HG03378 (cell line): ENCODE data around the gene IGFL1.
"Not testable (repeated sequence)": the region's sequence is repeated elsewhere in the genome, so short reads cannot be mapped to it uniquely, and the experiment has no call there.

Experiments used
- ATAC-seq: cut with Tn5 transposase; IDR thresholded peaks from one replicate; pipeline ENCODE4 v1.9.1; 2021; ENCODE audit warnings: mild to moderate bottlenecking, moderate library complexity; ENCODE audit not compliant: unreplicated experiment

The IGFL1 gene

DNA sequence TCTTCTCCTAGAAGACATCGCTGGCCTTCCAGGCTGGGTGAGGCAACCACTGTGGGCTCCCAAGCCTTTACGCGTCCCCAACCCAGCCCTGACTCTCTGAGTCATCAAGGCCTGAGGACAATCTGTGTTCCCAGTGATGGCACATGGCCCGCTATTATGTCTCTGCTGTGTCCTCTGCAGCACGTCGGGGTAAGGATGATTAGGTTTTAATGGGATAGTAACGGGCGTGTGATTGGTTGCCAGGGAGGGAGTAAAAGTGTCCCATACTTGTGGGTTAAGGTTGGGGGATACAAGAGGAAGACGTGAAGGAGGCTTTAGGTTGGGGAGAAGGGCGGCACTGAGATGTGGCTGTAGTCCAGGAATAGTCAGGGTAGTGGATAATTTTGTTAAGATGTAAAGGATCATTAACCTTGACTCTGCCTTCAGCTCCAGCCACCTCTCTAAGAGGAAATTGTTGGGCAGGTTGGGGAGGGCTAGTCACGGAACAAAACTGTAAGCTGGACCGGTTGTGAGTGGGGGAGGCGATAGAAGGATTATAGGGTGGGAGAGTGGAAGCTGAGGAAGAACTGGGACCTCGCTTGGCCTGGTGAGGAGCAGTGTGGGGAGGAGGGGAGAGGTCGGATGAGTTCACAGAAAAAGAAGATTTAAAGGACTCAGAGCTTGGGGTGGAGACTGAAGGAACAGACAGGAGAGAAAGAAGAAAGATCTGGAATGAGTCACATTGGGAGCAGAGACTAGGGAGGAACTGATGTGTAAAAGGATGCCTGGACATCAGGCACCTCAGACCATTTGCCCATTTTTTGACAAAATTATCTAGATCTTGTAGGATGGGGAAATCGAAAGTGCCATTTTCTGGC lies 27.9 kb upstream of the IGFL1 start:
- no peak for ATAC-seq

DNA sequence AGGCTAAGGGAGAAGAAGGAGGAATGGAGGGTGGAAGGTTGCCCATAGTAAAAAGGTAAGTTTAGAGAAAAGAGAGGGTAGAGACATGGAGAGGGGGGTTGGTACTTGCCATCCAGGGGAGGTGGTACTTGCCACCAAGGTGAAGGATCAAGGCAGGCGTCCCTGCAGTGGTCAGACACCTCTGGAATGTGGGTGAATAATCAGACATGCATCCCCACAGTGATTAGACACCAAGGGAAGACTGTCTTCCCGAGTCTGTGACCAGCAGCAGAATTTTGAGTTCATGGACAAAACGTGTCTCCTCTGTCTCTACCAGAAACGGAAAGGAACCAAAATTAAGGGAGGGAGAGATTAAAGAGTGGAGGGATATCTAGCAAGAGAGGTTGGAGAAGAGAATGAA lies 27.1 kb upstream of the IGFL1 start:
- ATAC-seq = no peak

DNA sequence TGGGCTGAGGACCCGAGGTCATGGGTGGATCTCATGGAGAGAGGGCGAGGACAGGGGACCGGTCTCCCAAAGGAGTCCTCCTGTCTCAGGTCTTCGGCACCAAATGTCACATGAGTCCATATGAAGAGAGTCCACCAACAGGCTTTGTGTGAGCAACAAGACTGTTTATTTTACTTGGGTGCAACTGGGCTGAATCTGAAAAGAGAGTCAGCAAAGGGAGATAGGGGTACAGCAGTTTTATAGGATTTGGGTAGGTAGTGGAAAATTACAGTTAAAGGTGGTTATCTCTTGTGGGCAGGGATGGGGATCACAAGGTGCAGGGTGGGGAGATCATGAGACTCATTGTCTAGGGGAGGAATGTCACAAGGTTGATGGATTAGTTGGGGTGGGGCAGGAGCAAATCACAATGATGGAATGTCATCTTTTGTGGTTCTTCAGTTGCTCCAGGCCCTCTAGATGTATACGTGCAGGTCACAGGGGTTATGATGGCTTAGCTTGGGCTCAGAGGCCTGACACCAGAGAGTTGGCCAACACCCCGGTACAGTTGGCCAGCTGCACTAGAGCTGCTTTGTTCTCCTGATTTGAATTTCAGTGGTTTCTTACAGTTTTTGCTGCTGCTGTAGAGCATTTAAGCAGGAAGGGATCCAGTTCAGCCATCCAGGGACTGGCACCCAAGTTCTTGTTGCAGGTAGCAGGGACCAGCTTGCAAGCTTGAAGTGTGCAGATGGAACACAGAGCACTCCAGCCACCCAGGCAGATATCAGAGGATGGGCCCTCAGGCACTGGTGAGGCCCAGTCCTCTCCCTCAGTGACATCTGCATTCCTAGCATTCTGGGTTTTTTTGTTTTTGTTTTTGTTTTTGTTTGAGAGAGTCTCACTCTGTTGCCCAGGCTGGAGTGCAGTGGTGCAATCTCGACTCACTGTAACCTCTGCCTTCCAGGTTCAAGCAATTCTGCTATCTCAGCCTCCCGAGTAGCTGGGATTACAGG lies 26.4 kb upstream of the IGFL1 start:
- no peak for ATAC-seq

DNA sequence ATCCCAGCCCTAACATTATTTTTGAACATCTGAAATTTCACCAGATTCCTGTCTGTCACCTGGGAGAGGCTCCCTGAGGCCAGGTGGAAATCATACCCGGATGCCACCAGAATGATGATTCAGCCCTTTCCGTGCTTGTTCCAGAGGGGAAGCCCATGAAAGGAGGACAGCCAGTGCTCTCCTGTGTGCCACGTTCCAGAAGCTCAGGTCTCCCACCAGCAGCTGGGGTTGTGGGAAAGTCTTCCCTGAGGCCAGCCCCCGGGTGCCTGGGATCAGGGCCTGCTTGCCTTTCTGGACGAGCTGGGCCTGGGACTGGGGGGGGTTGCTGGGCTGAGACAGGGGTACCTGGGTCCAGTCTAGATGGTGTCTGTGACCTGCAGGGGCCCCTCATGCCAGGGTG lies 25.5 kb upstream of the IGFL1 start:
- ATAC-seq = no peak

DNA sequence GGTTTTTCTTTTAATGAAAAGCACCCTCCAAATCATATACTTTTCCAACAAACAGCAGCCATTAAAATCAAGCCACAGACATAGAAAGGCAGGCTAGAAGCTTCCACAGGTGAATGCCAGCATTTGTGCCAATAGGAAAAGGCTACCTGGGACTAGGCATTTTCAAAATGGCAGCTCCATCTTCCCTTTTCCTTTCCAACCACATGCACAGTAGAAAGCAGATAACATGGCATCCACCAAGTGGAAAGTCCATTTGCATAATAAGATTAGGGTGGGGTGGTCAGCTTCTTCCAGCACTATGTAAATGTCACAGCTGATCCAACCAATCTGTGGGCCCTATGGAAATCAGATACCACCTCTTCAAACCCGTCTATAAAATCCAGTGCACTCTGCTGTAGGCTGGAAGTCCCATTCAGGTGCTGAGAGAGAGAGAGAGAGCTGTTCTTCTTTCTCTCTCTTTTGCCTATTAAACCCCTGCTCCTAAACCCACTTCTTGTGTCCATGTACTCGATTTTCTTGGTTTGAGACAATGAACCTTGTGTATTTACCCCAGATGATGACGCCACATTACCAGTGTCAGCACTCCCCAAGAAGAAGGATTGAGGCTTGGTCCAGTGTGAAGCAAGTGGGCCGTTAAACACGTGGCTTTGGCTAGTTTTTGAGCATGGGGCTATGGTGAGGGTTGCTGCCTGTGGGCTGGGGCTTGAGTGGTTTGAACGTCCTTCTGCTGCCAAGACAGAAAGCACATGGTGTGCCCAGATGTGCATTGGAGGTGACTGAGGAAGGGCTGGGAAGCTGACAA lies 24.2 kb upstream of the IGFL1 start:
- ATAC-seq = no peak

DNA sequence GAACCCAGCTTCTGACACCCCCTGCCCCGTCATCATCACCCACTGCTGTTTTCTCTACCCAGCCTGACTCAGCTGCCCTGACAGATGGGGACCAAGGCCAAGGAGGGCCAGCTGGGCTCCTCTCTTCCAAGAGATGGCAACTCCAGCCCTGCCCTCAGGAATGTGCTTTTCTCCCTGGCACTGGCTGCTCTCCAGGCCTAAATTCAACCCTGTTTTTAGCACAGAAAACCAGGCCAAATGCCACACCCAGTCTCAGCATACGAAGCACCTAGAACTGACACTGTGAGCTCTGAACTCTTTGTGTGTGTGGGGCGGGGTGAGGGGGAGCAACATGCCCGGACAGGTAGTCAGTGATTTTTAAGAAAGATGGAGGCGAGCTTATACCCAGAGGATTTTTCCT lies 23.4 kb upstream of the IGFL1 start:
- no peak for ATAC-seq

DNA sequence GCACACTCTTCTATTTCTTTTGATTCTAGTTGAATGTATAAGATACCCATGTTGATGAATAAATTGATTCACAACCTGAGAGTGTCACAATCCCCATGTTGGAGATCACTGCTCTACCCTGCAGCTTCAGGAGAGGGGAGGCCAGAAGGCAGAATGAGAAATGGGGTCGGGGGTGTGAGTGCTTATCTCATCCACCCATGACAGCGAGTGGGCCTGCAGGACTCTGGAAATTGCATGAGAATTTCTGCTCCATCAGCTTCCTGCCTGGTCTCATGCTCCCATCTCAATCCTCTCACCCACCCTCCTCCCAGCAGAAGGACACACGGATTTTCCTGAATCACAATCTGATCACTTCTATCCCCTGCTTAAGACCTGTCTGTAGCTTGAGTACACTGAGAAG lies 22.9 kb upstream of the IGFL1 start:
- no peak for ATAC-seq

DNA sequence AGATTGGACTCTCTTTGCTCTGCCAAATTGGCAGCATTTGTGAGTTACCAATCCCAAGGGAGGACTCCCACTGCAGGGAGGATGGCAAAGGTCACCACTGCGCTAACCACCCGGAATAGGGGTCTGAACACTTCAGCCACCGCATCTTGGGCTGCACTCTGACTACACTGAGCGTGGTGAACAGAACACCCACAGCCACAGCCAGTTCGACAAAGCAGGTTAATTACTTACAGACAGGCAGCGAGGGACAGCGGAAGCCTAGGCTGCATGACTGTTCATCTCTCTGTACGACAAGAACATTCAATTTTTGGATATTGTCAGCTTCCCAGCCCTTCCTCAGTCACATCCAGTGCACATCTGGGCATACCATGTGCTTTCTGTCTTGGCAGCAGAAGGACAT lies 21.7 kb upstream of the IGFL1 start:
- ATAC-seq = not testable (repeated sequence)

DNA sequence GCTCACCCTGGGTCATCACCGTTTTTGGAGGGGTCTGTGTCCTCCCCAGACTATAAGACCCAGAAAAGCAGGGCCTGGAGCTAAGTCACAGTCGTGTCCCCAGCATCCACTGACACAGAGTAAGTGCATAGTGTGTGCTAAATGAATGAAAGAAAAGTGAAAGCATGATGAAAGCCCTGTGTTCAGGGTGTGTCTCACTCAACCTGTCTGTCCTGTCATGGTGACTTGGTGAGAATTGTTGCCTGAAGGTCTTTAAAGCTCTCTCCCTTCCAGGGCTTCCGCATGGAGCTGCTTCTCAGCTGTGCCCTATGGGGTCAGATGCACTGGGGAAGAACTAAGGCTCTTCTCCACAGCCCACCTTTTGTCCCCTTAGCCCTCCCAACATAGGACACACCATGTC lies 20.5 kb upstream of the IGFL1 start:
- no peak for ATAC-seq

DNA sequence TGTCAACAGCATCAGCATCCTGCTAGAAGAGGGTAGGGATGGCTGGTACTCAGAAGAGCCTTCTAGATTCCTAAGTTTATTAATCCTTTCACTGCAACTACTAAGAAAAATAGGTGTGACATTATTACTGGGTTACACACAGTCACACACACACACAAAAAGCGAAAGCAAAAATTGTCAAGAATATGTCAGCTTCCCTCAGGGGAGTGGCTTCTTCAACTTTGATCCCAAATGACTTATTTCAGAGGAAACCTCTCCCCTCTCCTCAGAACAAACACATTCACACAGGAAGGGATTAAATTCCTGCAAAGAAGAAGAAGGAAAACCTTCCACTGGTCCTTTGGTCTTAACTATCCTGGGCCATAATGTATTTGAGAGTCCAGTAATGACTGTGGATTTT lies 20.1 kb upstream of the IGFL1 start:
- ATAC-seq = no peak

DNA sequence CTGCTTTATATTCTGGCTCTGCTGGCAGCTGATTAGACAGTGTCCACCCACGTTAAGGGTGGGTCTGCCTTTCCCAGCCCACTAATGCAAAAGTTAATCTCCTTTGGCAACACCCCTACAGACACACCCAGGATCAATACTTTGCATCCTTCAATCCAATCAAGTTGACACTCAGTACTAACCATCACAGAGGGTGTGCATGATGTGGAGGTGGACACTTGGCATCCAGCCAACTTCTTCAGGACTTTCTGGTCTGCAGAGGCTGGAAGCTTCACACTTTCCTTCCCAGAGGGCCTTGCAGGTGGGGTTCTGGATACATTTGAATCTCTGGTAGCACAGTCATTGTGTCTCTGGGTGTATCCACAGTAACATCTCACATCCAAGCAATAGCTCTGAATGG lies 18.9 kb upstream of the IGFL1 start:
- no peak for ATAC-seq

DNA sequence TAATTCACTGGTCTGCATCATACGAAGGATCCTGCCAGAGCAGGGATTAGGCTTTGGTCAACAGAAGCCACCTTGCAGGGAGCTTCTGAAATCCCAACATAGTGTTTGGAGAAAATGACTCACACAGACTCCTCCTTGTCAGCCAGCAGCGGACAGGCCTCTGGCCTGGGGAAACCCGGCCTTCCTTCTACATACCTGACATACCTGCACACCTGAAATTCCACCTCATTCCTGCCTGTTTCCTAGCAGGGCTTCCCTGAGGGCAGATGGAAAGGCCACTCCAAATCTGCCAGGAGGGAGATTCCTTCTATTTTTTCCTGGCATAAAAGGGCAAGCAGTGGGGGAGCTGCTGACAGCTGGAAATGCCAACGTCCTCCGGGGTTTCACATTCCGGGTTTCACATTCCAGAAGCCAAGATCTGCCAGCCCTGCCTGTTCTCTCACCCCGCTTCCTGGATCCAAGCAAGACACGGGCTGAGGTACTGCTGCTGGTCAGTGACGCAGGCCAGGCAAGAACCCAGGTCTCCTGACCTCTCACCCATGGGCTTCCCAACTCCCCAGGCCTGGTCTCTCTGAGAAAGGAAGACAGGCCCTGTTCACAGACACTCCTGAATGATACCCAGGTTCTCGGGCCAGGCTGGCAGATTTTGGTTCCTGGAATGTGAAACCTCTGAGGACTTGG lies 18.2 kb upstream of the IGFL1 start:
- ATAC-seq = no peak

DNA sequence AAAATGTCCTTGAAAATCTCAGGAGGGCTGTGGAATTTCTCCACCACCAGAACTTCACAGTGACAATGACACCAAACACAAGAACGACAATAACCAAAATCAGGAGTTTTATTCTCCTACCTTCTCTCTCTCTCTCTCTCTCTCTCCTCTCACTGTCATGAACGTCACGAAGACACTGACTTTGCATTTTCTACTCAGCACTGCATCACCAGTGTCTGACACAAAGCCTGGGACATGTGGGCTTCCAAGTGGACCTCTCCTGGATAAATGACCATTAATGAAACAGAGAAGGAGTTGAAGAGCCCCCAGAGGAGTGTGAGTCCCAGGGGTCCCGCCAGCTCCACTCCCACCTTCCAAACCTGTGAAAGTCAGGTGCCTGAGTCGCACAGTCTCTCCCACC lies 16.9 kb upstream of the IGFL1 start:
- not testable (repeated sequence) for ATAC-seq

DNA sequence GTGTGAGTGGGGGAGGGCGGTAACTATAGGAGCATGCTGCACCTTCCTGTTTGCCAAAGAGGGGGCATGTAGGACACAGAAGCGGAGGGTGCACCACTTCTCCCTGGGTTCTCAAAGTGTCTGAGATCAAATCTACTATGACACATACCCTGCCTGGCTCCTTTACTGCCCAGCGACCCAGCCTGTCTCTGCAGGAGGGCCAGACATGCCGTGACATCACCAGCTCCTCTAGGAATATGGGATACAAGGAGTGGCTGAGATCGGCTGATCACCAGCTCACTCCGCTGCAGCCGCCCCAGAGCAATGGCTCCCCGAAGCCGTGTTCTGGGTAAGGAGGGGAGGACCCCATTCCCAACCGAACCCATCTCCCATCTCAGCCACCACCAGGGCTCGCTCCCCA lies 16.4 kb upstream of the IGFL1 start:
- no peak for ATAC-seq

DNA sequence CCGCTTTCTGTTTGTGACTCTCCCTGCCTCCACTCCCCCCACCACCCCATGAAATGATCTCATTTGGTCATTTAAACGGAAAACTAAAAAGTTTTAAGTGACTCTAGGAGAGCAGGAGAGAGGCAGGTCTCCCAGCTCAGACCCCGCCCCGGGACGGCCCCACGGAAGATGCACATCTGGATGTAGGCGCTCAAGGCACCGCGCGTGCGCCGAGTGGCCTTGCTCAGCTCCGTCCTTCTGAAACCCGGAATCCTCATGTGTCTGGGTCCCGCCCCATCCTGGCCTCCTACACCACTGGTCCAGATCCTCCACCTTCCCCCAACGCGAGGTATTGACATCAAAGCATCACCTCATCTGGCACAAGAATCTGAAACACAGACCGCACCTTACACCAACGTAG lies 15.7 kb upstream of the IGFL1 start:
- ATAC-seq = no peak

DNA sequence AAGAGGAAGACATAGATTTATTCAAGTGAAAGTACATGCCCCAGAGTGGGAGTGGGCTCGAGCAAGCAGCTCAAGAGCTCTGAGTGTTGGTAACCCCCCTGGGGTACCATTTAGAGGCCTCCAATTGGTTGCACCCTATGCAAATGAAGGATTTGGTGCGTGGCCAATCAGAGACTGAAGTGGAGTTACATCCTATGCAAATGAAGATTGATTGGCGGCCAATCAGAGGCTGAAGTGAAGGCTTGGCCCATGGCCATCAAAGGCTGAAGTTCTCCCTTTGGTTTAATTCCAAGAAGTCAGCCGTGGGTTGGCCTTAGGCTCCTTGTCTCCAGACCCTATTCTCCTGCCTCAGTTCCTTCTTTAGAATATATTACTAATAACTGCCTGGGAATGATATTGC lies 12.9 kb upstream of the IGFL1 start:
- no peak for ATAC-seq

DNA sequence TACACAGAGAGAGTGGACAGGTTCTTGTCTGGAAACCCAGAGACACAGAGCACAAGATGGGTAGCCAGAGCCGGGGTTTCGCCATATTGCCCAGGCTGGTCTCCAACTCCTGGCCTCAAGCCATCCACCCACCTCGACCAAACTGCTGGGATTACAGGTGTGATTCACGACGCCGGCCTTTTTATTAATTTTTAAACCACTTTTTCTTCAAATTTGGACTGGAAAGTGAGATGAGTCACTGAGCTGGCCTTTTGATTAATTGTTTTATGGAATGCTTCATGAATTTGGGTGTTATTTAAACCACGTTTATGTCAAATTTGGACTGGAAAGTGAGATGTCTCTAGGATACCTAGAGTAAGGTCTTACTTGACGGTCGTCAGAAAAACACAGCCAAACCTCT lies 12.1 kb upstream of the IGFL1 start:
- no peak for ATAC-seq

DNA sequence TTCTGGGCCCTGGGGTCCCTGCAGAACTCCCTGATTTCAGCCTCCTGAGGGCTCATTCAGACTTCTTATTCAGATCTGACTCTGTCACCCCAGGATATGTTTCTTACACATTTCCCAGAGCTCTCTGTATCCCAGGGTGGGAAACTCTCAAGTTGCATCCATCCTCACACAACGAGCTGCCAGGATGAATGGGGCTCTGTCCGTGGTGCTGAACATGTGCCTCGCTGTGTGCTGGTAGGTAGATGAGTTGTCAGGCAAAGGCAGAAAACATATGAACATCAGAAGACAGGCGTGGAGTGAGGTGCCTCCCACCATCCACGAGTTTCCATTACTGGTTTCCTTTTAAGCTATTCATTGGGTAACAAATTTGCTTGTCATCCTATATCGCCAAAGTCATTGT lies 11.4 kb upstream of the IGFL1 start:
- no peak for ATAC-seq

DNA sequence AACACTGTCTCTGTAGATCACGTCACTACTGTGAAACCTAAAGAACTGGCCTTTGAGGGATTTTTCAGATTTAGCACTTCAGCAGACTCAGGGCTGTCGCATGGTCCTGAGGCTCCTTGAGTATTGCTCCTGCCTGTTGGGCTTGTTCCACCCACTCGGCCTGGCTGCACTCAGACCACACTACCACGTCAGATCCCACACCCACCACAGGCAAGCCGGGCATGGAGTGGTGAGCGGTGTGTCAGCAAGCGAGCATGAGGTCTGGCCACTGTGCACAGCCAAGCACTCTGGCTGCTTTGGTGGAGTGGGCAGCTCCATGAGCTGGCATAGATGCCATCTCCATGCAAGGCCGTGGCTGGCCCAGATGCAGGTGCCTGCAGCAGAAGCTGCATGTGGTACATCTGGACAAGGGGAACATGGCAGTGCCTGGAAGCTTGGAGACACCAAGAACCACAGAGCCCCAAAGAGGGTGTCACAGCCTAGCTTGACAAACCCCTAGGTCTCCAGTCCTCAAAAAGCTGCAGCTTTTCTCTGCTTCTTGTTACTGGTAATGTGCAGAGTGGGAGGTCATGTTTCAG lies 9.4 kb upstream of the IGFL1 start:
- no peak for ATAC-seq

DNA sequence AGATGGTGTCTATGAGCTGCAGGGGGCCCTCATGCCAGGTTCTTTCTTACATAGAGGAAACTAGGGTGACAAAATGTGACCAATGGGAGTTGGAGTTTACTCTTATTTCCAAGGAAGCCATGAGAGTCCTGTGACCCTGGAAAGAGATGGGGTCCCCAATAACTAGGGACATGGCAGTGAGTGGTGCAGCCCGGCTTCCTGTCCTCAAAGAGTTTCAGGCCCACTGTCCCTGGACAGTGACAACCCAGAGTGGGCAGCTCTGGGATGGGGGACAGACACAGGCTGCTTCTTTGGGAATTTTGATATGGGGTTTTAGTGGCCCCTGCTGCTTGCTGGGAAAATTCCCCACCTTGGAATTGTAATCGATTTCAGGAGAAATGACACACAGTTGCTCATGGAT lies 8.4 kb upstream of the IGFL1 start:
- no peak for ATAC-seq
